ENCODE results near the gene TMEM204.

The TMEM204 gene

DNA sequence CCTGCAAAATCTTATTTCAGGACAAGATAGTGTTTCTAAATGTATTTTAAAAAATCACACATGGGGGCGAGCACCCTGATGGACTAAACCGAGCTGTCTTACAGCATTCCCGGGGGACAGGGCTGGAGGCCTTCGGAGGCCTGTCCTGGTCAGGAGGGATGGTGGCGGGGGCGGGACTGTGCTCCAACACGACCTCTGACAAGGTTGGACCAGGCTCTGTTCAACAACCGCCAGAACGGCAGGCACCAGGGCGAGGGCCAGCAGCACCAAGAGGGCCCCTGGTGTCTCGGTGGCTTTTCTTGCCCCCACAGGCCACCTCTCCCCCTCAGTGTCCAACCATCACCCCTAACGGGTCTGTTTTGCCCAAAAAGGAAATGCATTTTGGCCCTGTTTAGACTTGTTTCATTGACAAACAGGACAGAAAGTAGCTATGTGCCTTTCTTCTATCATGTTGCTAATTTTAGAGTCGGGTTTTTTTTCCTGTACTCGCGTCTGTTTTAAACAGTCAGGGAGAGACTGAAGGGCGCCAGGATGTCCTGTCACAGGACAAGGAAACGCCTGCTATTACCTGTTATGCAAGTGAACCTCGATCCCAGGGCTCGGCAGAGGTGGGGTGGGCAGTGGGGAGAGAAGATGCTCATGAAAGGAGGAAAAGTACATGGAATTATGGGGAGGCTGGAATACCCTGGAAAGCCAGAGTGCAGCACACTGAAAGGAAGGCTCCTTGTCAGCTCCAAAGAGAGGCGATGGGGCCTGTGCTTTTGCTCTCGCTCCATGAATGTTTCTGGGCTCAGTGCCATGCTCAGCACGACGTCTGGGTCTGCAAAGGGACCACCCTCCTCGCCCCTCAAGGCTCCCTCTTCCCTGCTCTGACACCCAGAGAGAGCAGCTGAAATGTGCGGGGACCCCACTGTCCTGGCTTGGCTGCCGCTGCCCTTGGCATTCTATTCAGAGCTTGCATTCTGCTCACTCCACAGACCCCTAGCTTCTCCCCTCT lies 11.9 kb downstream of the TMEM204 start:
- TF ChIP-seq ISL1 (CRISPR knock-in tag; IDR thresholded peaks at IDR 0.05), result no peak
- TF ChIP-seq TCF4 (CRISPR knock-in tag; IDR thresholded peaks at IDR 0.05; ENCODE audit: borderline replicate concordance), result no peak
- no peak for TF ChIP-seq ZNF565 (CRISPR knock-in tag; conservative IDR thresholded peaks at IDR 0.05; ENCODE audit: low read depth)
- no peak for ATAC-seq

- no peak for ATAC-seq
These were observed 13.0 kb downstream of the TMEM204 start for GRCh38 chr16:1546430-1546829.

DNA sequence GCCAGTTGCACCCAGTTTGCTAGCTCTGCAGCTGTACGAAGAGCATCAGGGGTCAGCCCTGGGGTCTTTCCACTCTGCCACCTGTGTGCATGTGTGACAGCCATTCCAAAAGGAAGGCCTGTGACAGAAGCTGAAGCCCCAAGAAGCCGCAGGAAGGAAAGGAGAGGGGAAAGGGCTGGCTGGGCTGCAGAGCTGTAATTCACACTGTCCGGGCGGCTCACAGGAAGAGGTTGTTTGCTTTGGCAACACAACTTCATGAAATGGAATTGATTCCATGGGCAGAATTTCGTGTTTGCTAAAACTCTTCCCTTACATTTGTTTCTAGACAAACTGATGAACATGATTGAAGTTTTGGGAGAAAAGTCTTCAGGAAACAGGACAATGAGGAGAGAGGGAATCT lies 14.8 kb downstream of the TMEM204 start:
- ATAC-seq, result no peak
- TF ChIP-seq ISL1 (CRISPR knock-in tag; IDR thresholded peaks at IDR 0.05) (no peak), ARNTL (CRISPR knock-in tag; IDR thresholded peaks at IDR 0.05; ENCODE audit: borderline replicate concordance, low read depth) (no peak), ZNF8 (CRISPR knock-in tag; IDR thresholded peaks at IDR 0.05) (no peak), RARB (CRISPR knock-in tag; IDR thresholded peaks at IDR 0.05) (no peak), GLIS3 (CRISPR knock-in tag; IDR thresholded peaks at IDR 0.05) (no peak), ZNF565 (CRISPR knock-in tag; conservative IDR thresholded peaks at IDR 0.05; ENCODE audit: low read depth) (no peak), PPARA (CRISPR knock-in tag; IDR thresholded peaks at IDR 0.05; ENCODE audit: borderline replicate concordance) (no peak), ZFP30 (CRISPR knock-in tag; IDR thresholded peaks at IDR 0.05) (no peak), OSR1 (CRISPR knock-in tag; IDR thresholded peaks at IDR 0.05) (no peak), ZFP3 (CRISPR knock-in tag; IDR thresholded peaks at IDR 0.05) (no peak), SNAI2 (CRISPR knock-in tag; IDR thresholded peaks at IDR 0.05) (no peak)
- TF ChIP-seq, protein P1, sequence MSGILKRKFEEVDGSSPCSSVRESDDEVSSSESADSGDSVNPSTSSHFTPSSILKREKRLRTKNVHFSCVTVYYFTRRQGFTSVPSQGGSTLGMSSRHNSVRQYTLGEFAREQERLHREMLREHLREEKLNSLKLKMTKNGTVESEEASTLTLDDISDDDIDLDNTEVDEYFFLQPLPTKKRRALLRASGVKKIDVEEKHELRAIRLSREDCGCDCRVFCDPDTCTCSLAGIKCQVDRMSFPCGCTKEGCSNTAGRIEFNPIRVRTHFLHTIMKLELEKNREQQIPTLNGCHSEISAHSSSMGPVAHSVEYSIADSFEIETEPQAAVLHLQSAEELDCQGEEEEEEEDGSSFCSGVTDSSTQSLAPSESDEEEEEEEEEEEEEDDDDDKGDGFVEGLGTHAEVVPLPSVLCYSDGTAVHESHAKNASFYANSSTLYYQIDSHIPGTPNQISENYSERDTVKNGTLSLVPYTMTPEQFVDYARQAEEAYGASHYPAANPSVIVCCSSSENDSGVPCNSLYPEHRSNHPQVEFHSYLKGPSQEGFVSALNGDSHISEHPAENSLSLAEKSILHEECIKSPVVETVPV (CRISPR knock-in tag; IDR thresholded peaks at IDR 0.05), result no peak
- TF ChIP-seq, protein P2, sequence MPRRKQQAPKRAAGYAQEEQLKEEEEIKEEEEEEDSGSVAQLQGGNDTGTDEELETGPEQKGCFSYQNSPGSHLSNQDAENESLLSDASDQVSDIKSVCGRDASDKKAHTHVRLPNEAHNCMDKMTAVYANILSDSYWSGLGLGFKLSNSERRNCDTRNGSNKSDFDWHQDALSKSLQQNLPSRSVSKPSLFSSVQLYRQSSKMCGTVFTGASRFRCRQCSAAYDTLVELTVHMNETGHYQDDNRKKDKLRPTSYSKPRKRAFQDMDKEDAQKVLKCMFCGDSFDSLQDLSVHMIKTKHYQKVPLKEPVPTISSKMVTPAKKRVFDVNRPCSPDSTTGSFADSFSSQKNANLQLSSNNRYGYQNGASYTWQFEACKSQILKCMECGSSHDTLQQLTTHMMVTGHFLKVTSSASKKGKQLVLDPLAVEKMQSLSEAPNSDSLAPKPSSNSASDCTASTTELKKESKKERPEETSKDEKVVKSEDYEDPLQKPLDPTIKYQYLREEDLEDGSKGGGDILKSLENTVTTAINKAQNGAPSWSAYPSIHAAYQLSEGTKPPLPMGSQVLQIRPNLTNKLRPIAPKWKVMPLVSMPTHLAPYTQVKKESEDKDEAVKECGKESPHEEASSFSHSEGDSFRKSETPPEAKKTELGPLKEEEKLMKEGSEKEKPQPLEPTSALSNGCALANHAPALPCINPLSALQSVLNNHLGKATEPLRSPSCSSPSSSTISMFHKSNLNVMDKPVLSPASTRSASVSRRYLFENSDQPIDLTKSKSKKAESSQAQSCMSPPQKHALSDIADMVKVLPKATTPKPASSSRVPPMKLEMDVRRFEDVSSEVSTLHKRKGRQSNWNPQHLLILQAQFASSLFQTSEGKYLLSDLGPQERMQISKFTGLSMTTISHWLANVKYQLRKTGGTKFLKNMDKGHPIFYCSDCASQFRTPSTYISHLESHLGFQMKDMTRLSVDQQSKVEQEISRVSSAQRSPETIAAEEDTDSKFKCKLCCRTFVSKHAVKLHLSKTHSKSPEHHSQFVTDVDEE (CRISPR knock-in tag; IDR thresholded peaks at IDR 0.05), result no peak

More at GRCh38 chr16:1546430-1546829, 13.0 kb downstream of the TMEM204 start:
- no peak for TF ChIP-seq ZC3H10 (CRISPR knock-in tag; IDR thresholded peaks at IDR 0.05)
- TF ChIP-seq, protein P1 (CRISPR knock-in tag; IDR thresholded peaks at IDR 0.05), result no peak
- no peak for TF ChIP-seq ARNTL (CRISPR knock-in tag; IDR thresholded peaks at IDR 0.05; ENCODE audit: borderline replicate concordance, low read depth)
- TF ChIP-seq RARB (CRISPR knock-in tag; IDR thresholded peaks at IDR 0.05), result no peak
- TF ChIP-seq, protein P3, sequence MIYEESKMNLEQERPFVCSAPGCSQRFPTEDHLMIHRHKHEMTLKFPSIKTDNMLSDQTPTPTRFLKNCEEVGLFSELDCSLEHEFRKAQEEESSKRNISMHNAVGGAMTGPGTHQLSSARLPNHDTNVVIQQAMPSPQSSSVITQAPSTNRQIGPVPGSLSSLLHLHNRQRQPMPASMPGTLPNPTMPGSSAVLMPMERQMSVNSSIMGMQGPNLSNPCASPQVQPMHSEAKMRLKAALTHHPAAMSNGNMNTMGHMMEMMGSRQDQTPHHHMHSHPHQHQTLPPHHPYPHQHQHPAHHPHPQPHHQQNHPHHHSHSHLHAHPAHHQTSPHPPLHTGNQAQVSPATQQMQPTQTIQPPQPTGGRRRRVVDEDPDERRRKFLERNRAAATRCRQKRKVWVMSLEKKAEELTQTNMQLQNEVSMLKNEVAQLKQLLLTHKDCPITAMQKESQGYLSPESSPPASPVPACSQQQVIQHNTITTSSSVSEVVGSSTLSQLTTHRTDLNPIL (CRISPR knock-in tag; IDR thresholded peaks at IDR 0.05; ENCODE audit: low read depth), result no peak
- TF ChIP-seq OSR1 (CRISPR knock-in tag; IDR thresholded peaks at IDR 0.05), result no peak
- no peak for TF ChIP-seq TCF4 (CRISPR knock-in tag; IDR thresholded peaks at IDR 0.05; ENCODE audit: borderline replicate concordance)
- TF ChIP-seq ISL1 (CRISPR knock-in tag; IDR thresholded peaks at IDR 0.05), result no peak
- no peak for TF ChIP-seq TOX (CRISPR knock-in tag; IDR thresholded peaks at IDR 0.05; ENCODE audit: borderline replicate concordance)
- TF ChIP-seq ZFP3 (CRISPR knock-in tag; IDR thresholded peaks at IDR 0.05), result no peak
- TF ChIP-seq, protein P4, sequence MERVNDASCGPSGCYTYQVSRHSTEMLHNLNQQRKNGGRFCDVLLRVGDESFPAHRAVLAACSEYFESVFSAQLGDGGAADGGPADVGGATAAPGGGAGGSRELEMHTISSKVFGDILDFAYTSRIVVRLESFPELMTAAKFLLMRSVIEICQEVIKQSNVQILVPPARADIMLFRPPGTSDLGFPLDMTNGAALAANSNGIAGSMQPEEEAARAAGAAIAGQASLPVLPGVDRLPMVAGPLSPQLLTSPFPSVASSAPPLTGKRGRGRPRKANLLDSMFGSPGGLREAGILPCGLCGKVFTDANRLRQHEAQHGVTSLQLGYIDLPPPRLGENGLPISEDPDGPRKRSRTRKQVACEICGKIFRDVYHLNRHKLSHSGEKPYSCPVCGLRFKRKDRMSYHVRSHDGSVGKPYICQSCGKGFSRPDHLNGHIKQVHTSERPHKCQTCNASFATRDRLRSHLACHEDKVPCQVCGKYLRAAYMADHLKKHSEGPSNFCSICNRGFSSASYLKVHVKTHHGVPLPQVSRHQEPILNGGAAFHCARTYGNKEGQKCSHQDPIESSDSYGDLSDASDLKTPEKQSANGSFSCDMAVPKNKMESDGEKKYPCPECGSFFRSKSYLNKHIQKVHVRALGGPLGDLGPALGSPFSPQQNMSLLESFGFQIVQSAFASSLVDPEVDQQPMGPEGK (CRISPR knock-in tag; IDR thresholded peaks at IDR 0.05; ENCODE audit: borderline replicate concordance), result no peak
- no peak for TF ChIP-seq ZNF70 (CRISPR knock-in tag; IDR thresholded peaks at IDR 0.05)
- TF ChIP-seq ZNF8 (CRISPR knock-in tag; IDR thresholded peaks at IDR 0.05), result no peak
